GM19372 (cell line): Measurements from ENCODE around the gene ZSCAN22.
"Not testable (repeated sequence)": the region's sequence is repeated elsewhere in the genome, so short reads cannot be mapped to it uniquely, and the experiment has no call there.

Experiments
- ATAC-seq: cut with Tn5 transposase; IDR thresholded peaks from one replicate; pipeline ENCODE4 v1.9.1; 2021; ENCODE audit warnings: mild to moderate bottlenecking, low read depth, moderate library complexity; ENCODE audit not compliant: unreplicated experiment

Gene ZSCAN22

GRCh38 chr19:58326914-58327726 is at the start of gene ZSCAN22:
Gene ZSCAN22, plus strand, starts transcription at chr19:58326994. Its CDS starts 7,809 bp downstream, at chr19:58334803.
- peak; percentile 84 for ATAC-seq

GRCh38 chr19:58277197-58277596 is 49.6 kb upstream of the ZSCAN22 start:
- no peak for ATAC-seq

- no peak for ATAC-seq
Measured at GRCh38 chr19:58277748-58278540, 48.9 kb upstream of the ZSCAN22 start.

- ATAC-seq = peak; percentile 95
Measured at GRCh38 chr19:58278541-58279041, 48.2 kb upstream of the ZSCAN22 start, which contains the start of gene ZNF8. Gene ZNF8, plus strand, starts transcription at chr19:58278955. Its CDS starts 127 bp downstream, at chr19:58279082.

- peak; percentile 24 for ATAC-seq
Measured at GRCh38 chr19:58279042-58279924, 47.5 kb upstream of the ZSCAN22 start.

- ATAC-seq = no peak
Measured at GRCh38 chr19:58279925-58280316, 46.9 kb upstream of the ZSCAN22 start.

- ATAC-seq = no peak
Measured at GRCh38 chr19:58284199-58284598, 42.6 kb upstream of the ZSCAN22 start.

GRCh38 chr19:58291943-58292342 is 34.9 kb upstream of the ZSCAN22 start:
- no peak for ATAC-seq

- no peak for ATAC-seq
Measured at GRCh38 chr19:58294743-58295374, 31.9 kb upstream of the ZSCAN22 start.

- ATAC-seq = no peak
Measured at GRCh38 chr19:58296104-58296503, 30.7 kb upstream of the ZSCAN22 start.

- no peak for ATAC-seq
Measured at GRCh38 chr19:58300620-58301019, 26.2 kb upstream of the ZSCAN22 start.

- ATAC-seq = no peak
Measured at GRCh38 chr19:58304255-58304654, 22.5 kb upstream of the ZSCAN22 start.

GRCh38 chr19:58304748-58305064 is 22.1 kb upstream of the ZSCAN22 start:
- ATAC-seq = peak; percentile 8

GRCh38 chr19:58305065-58305931 is 21.5 kb upstream of the ZSCAN22 start, which contains the start of gene ERVK3-1:
Gene ERVK3-1, plus strand, starts transcription at chr19:58305377. Its CDS starts 6,792 bp downstream, at chr19:58312169.
- ATAC-seq = peak; percentile 97

GRCh38 chr19:58305932-58306323 is 20.9 kb upstream of the ZSCAN22 start:
- ATAC-seq = no peak

GRCh38 chr19:58307736-58308135 is 19.1 kb upstream of the ZSCAN22 start:
- ATAC-seq = no peak

GRCh38 chr19:58310685-58311084 is 16.1 kb upstream of the ZSCAN22 start:
- not testable (repeated sequence) for ATAC-seq

- ATAC-seq = no peak
Measured at GRCh38 chr19:58311345-58311865, 15.4 kb upstream of the ZSCAN22 start.

- no peak for ATAC-seq
Measured at GRCh38 chr19:58315580-58315979, 11.2 kb upstream of the ZSCAN22 start.
